T-cell (primary cell): ENCODE results near the gene CATSPERD. TPM values are rescaled to one million over a fixed set of nuclear protein-coding genes. Genes with fewer than 3 reads are reported as not detected.
"Not testable (repeated sequence)": the region's sequence is repeated elsewhere in the genome, so short reads cannot be mapped to it uniquely, and the experiment has no call there.

ENCODE experiments used
- ATAC-seq, 4 experiments: fragments of 200-7000 bp in 3 of 4; fragments of 150-1000 bp in 1 of 4; cut with Tn5 transposase; replicated peaks in 1 of 4; 1 replicate in 3 of 4; 2 replicates in 1 of 4; pipeline ENCODE4 v1.10.0; 2021; ENCODE audit warnings: moderate library complexity in 3 of 4, mild to moderate bottlenecking in 2 of 4, moderate number of reproducible peaks in 1 of 4
- CTCF ChIA-PET, 2 donors: fragments of 300-600 bp; sonication (Branson Sonifier 250); formaldehyde crosslinking; loops; one replicate each; lab custom pipeline; 2022; ENCODE audit warnings: antibody characterized with exemption in 2 of 2; lab: Charles Lee
- POLR2A ChIA-PET, 2 donors: fragments of 300-600 bp; sonication (Branson Sonifier 250); formaldehyde crosslinking; loops; one replicate each; lab custom pipeline; 2022; ENCODE audit warnings: antibody characterized with exemption in 2 of 2; lab: Charles Lee
- DNase-seq, 35 experiments: peaks; one replicate each; pipeline versions ENCODE4 v3.0.0 to v3.0.0-alpha.2; 2013 to 2023
- H3K27ac ChIP-seq: one replicate; pipeline ENCODE4 v1.5.1; 2013; ENCODE audit warnings: low read length
- H3K27me3 ChIP-seq, 2 experiments: replicated peaks in 1 of 2; 1 replicate in 1 of 2; 2 replicates in 1 of 2; pipeline versions ENCODE4 v1.6.1 to v1.7.0; 2013; ENCODE audit warnings: low read length in 1 of 2, mixed read lengths in 1 of 2; ENCODE audit not compliant: control insufficient read depth in 2 of 2, insufficient read depth in 2 of 2; ENCODE audit errors: extremely low read depth in 1 of 2
- H3K36me3 ChIP-seq, 2 donors: 1 replicate in 1 of 2; 2 replicates in 1 of 2; pipeline versions ENCODE4 v1.6.1 to v1.7.0; 2013; ENCODE audit warnings: low read length in 1 of 2; ENCODE audit not compliant: control insufficient read depth in 2 of 2, insufficient read depth in 1 of 2; ENCODE audit errors: extremely low read depth in 1 of 2
- H3K4me1 ChIP-seq, 2 experiments: 1 replicate in 1 of 2; 2 replicates in 1 of 2; pipeline versions ENCODE4 v1.6.1 to v1.7.0; 2013; ENCODE audit warnings: low read length in 2 of 2, mixed read lengths in 1 of 2; ENCODE audit not compliant: insufficient read depth in 2 of 2, control insufficient read depth in 1 of 2; ENCODE audit errors: extremely low read depth in 1 of 2
- H3K4me3 ChIP-seq, 2 donors: 1 replicate in 1 of 2; 2 replicates in 1 of 2; pipeline versions ENCODE4 v1.5.1 to v1.7.0; 2013; ENCODE audit warnings: mild to moderate bottlenecking in 2 of 2, low read length in 1 of 2, moderate library complexity in 1 of 2; ENCODE audit not compliant: control insufficient read depth in 1 of 2; ENCODE audit errors: extremely low read depth in 1 of 2
- H3K9me3 ChIP-seq: 2 replicates; pipeline ENCODE4 v1.7.0; 2013
- H3K27ac Mint-ChIP-seq, 2 donors: one replicate each; pipeline ENCODE4 v1.8.0; 2020 to 2021; ENCODE audit warnings: mild to moderate bottlenecking in 2 of 2, mixed read lengths in 2 of 2
- H3K27me3 Mint-ChIP-seq, 2 donors: one replicate each; pipeline ENCODE4 v1.8.0; 2021 to 2022; ENCODE audit warnings: mixed read lengths in 2 of 2
- H3K36me3 Mint-ChIP-seq: one replicate; pipeline ENCODE4 v1.8.0; 2021; ENCODE audit warnings: mixed read lengths
- H3K4me1 Mint-ChIP-seq, 3 donors: one replicate each; pipeline ENCODE4 v1.8.0; 2020 to 2022; ENCODE audit warnings: mixed read lengths in 3 of 3, mild to moderate bottlenecking in 1 of 3
- H3K4me3 Mint-ChIP-seq, 3 donors: one replicate each; pipeline ENCODE4 v1.8.0; 2020 to 2022; ENCODE audit warnings: mild to moderate bottlenecking in 3 of 3, mixed read lengths in 3 of 3, moderate library complexity in 3 of 3
- H3K9me3 Mint-ChIP-seq, 3 donors: one replicate each; pipeline ENCODE4 v1.8.0; 2020 to 2022; ENCODE audit warnings: mixed read lengths in 3 of 3
- WGBS: methylation state at CpG from one replicate; pipeline ENCODE4 v1.1.5; 2013; ENCODE audit warnings: missing lambda C conversion rate; ENCODE audit not compliant: insufficient coverage; 5-methylcytosine and 5-hydroxymethylcytosine counted together
- total RNA-seq, 35 experiments: library from RNA in 6 of 35; stranded (reverse) in 6 of 35; fragments of 120-200 nt in 1 of 35; gene quantifications; one replicate each; pipeline versions ENCODE4 v1.2.1 to v1.2.4 and lab custom pipeline; 2013 to 2026

CATSPERD gene
- total RNA-seq, 5 donors from 2014 or later (not counting 1 experiment from before 2014, with no cell fraction given): not detected

DNA sequence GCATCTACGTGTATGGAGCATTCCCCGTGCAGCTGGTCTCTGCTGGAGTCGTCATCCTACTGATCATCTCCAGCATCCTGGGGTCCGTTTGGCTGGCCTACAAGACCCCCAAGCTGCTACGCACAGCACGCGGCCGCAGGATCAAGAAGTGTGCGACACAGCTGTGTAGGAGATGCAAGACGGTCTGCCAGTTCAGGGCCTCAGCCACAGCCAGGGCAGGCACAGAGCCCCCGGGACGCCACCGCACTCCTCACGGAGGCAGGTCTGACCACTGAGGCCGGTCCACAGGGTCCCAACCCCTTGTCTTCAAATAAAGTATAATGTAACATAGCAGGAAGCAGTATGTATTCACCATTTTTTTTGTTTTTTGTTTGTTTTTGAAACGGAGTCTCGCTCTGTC is 58.0 kb downstream of the CATSPERD start:
- no peaks in the 10 kb centered on the region for H3K9me3 ChIP-seq
- ChIA-PET CTCF (no interaction called here), POLR2A (no interaction called here)
- no peak for ATAC-seq
- H3K27me3 ChIP-seq: peaks cover 0 to 15% of the 10 kb centered on the region in 2 experiments
- H3K27ac ChIP-seq: no peak overlapping the region
- H3K4me1 Mint-ChIP-seq: no peaks in the 10 kb centered on the region
- no peaks in the 10 kb centered on the region for H3K9me3 Mint-ChIP-seq
- no peak for DNase-seq
- no peak overlapping the region for H3K4me3 Mint-ChIP-seq
- no peaks in the 10 kb centered on the region for H3K36me3 Mint-ChIP-seq
- no peaks in the 10 kb centered on the region for H3K27me3 Mint-ChIP-seq
- no peak overlapping the region for H3K4me3 ChIP-seq
- peaks cover 0 to 4% of the 10 kb centered on the region in 2 donors for H3K36me3 ChIP-seq
- no peaks in the 10 kb centered on the region for H3K4me1 ChIP-seq
- WGBS: 90% methylated on average over 9 of the region's 17 CpGs
- no peak overlapping the region for H3K27ac Mint-ChIP-seq

- H3K27me3 Mint-ChIP-seq, H3K27me3 ChIP-seq, H3K4me1 ChIP-seq, H3K9me3 ChIP-seq, CTCF ChIA-PET, H3K4me3 ChIP-seq, H3K4me3 Mint-ChIP-seq, DNase-seq, H3K9me3 Mint-ChIP-seq, H3K36me3 Mint-ChIP-seq, ATAC-seq, H3K4me1 Mint-ChIP-seq, H3K27ac Mint-ChIP-seq, H3K27ac ChIP-seq: not testable (repeated sequence)
- peaks cover 11 to 13% of the 10 kb centered on the region in 2 donors for H3K36me3 ChIP-seq
- POLR2A ChIA-PET: interaction anchor here in 1 of 2 donors (0.6 kb wide), 1 partner anchor 591 kb away, joined by 3 read pairs; no protein-coding TSS in a partner anchor
- 87% methylated on average over 9 of the region's 11 CpGs for WGBS
Measured at GRCh38 chr19:5780916-5781315, 60.5 kb downstream of the CATSPERD start.

DNA sequence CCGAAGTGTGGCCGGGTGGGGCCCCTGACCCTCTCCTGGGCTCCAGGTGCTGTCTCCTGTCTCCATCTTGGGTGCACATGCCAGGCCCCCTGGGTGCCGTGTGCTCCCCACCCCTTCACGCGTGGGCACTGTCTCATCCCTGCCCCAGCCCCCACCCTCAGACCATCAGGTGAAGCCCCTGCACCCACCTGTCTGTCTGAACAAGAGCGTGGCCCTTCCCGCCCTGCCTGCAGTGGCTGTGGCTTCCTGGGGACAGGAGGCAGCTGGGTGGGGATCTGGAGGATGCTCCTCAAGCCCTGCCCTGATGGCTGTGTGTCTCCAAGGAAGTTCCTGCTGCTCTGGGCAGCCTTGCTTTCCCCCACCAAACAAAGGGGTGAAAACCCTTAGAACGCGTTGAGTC is 61.9 kb downstream of the CATSPERD start:
- POLR2A ChIA-PET: no interaction called here

GRCh38 chr19:5782945-5783919 is 62.8 kb downstream of the CATSPERD start:
- ATAC-seq (peak in 2 of 4 experiments; percentile 10 to 19), DNase-seq (no peak)
- WGBS: 92% methylated on average over 39 of the region's 48 CpGs
- H3K36me3 Mint-ChIP-seq: peaks cover 18% of the 10 kb centered on the region
- H3K27me3 ChIP-seq: no peaks in the 10 kb centered on the region
- H3K4me1 ChIP-seq: no peaks in the 10 kb centered on the region
- no peaks in the 10 kb centered on the region for H3K27me3 Mint-ChIP-seq
- ChIA-PET POLR2A (interaction anchor here in 1 of 2 donors (0.5 kb wide), 1 partner anchor 894 kb away, joined by 3 read pairs; no protein-coding TSS in a partner anchor), CTCF (interaction anchor here in 1 of 2 donors (0.5 kb wide), 1 partner anchor 60 kb away, joined by 3 read pairs; no protein-coding TSS in a partner anchor)
- H3K27ac ChIP-seq: no peak overlapping the region
- H3K4me1 Mint-ChIP-seq: peaks cover 0 to 5% (median 0%) of the 10 kb centered on the region in 3 donors
- H3K9me3 Mint-ChIP-seq: no peaks in the 10 kb centered on the region
- no peak overlapping the region for H3K4me3 Mint-ChIP-seq
- no peak overlapping the region for H3K27ac Mint-ChIP-seq
- H3K36me3 ChIP-seq: peaks cover 23 to 35% of the 10 kb centered on the region in 2 donors
- no peak overlapping the region for H3K4me3 ChIP-seq
- H3K9me3 ChIP-seq: no peaks in the 10 kb centered on the region

More for the DNA sequence above, 61.9 kb downstream of the CATSPERD start:
- Histone ChIP-seq H3K27ac (no peak overlapping the region), H3K36me3 (peaks cover 23 to 26% of the 10 kb centered on the region in 2 donors), H3K27me3 (no peaks in the 10 kb centered on the region), H3K4me1 (no peaks in the 10 kb centered on the region), H3K4me3 (no peak overlapping the region), H3K9me3 (no peaks in the 10 kb centered on the region)
- CTCF ChIA-PET: interaction anchor here in 1 of 2 donors (0.5 kb wide), 1 partner anchor 27 kb away, joined by 3 read pairs; no protein-coding TSS in a partner anchor
- Mint-ChIP-seq H3K27me3 (no peaks in the 10 kb centered on the region), H3K27ac (no peak overlapping the region), H3K4me1 (peaks cover 0 to 5% (median 0%) of the 10 kb centered on the region in 3 donors), H3K9me3 (no peaks in the 10 kb centered on the region), H3K4me3 (no peak overlapping the region), H3K36me3 (peaks cover 14% of the 10 kb centered on the region)
- WGBS: 87% methylated on average over 5 of the region's 9 CpGs
- ATAC-seq: no peak
- no peak for DNase-seq

DNA sequence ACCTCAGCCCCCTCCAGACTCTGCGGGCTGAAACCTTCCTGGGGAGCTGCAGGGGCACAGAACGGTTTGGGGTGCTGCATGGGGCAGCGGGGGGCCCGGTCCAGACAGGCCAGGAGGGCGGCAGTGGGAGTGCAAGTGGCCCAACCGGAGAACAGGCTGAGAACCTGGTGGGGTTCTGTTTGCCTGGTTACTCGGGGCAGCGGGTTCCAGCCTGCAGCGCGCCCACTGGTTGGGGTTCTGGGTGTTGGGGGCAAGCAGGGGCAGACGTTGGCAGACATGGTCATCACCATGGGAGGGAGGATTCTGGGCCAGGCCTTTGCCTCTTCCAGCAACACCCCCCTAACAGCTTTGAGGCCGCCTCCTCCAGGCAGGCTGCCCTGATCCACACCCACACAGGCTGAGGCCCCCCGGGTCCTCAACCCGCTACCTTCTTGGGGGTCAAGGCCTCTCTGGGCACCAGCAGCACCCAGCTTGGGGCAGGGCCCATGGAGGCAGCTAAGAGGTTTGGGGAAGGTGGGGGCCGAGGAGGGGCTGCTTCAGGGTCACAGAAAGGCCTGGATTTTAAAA is 64.2 kb downstream of the CATSPERD start, which contains the start of gene PRR22:
PRR22 (minus strand) TSS at position 166 of the 567 bp plus-strand sequence; CDS start at position 80, 86 bp downstream.
- no peaks in the 10 kb centered on the region for H3K9me3 ChIP-seq
- H3K36me3 Mint-ChIP-seq: peaks cover 22% of the 10 kb centered on the region
- H3K27ac ChIP-seq: no peak within 1 kb of the TSS
- ATAC-seq: peak in 1 of 4 experiments; percentile 5
- ChIA-PET CTCF (no interaction called here), POLR2A (no interaction called here)
- no peaks in the 10 kb centered on the region for H3K27me3 ChIP-seq
- peaks cover 0 to under 1% of the 10 kb centered on the region in 2 experiments for H3K4me1 ChIP-seq
- H3K4me3 Mint-ChIP-seq: no peak within 1 kb of the TSS
- DNase-seq: no peak
- H3K27ac Mint-ChIP-seq: no peak within 1 kb of the TSS
- H3K4me3 ChIP-seq: no peak within 1 kb of the TSS
- H3K9me3 Mint-ChIP-seq: no peaks in the 10 kb centered on the region
- H3K27me3 Mint-ChIP-seq: no peaks in the 10 kb centered on the region
- H3K4me1 Mint-ChIP-seq: peaks cover under 1 to 5% (median 2%) of the 10 kb centered on the region in 3 donors
- H3K36me3 ChIP-seq: peaks cover 31 to 43% of the 10 kb centered on the region in 2 donors
- WGBS: 95% methylated on average over 8 of the region's 15 CpGs

DNA sequence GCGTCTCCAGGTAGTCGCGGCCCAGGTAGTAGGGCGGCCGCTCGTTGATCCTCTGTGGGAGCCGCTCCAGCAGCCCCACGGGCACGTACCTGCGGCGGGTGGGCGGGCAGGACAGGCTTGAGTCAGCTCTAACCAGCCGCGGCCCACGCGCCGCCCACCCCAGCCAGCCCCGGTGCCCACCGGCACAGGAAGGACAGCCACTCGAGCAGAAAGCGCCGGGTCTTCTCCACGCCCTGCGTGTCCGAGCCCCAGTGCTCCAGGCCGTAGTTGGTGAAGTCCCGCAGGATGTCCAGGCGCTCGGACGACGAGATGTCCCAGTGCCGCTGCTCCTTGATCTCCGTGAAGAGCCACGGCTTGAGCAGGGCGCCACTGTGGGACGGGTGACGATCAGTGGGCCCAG is 65.0 kb downstream of the CATSPERD start:
- ATAC-seq (no peak), DNase-seq (no peak)
- H3K27ac Mint-ChIP-seq: no peak overlapping the region
- Histone ChIP-seq H3K4me3 (no peak overlapping the region), H3K4me1 (peaks cover 4 to 8% of the 10 kb centered on the region in 2 experiments), H3K27ac (no peak overlapping the region), H3K9me3 (no peaks in the 10 kb centered on the region), H3K27me3 (no peaks in the 10 kb centered on the region), H3K36me3 (peaks cover 34 to 48% of the 10 kb centered on the region in 2 donors)
- no peaks in the 10 kb centered on the region for H3K27me3 Mint-ChIP-seq
- H3K4me1 Mint-ChIP-seq: peaks cover 7 to 11% (median 9%) of the 10 kb centered on the region in 3 donors
- WGBS: 87% methylated on average over 34 of the region's 37 CpGs
- ChIA-PET CTCF (no interaction called here), POLR2A (no interaction called here)
- peaks cover 27% of the 10 kb centered on the region for H3K36me3 Mint-ChIP-seq
- no peaks in the 10 kb centered on the region for H3K9me3 Mint-ChIP-seq
- H3K4me3 Mint-ChIP-seq: no peak overlapping the region
